Central memory CD8-positive, alpha-beta T cell (primary cell): ENCODE measurements around the gene KIAA1191.
"Not testable (repeated sequence)": the region's sequence is repeated elsewhere in the genome, so short reads cannot be mapped to it uniquely, and the experiment has no call there.

ENCODE experiments used
- ATAC-seq: fragments of 150-1000 bp; cut with Tn5 transposase; replicated peaks from 2 replicates; pipeline ENCODE4 v1.10.0; 2022; ENCODE audit warnings: mild to moderate bottlenecking, moderate FRiP score, moderate number of reproducible peaks; ENCODE audit not compliant: poor library complexity, severe bottlenecking; ENCODE audit errors: extremely low read depth
- DNase-seq, 2 donors: peaks; one replicate each; pipeline ENCODE4 v3.0.0; 2021; ENCODE audit warnings: low spot score in 2 of 2
- H3K27ac Mint-ChIP-seq: one replicate; pipeline ENCODE4 v1.8.0; 2022; ENCODE audit warnings: low read depth, mild to moderate bottlenecking, moderate library complexity, mixed read lengths
- H3K27me3 Mint-ChIP-seq: one replicate; pipeline ENCODE4 v1.8.0; 2022; ENCODE audit warnings: mixed read lengths
- H3K36me3 Mint-ChIP-seq: one replicate; pipeline ENCODE4 v1.8.0; 2022; ENCODE audit warnings: mild to moderate bottlenecking, moderate library complexity, mixed read lengths; ENCODE audit not compliant: insufficient read depth
- H3K4me1 Mint-ChIP-seq: one replicate; pipeline ENCODE4 v1.8.0; 2022; ENCODE audit warnings: mixed read lengths
- H3K4me3 Mint-ChIP-seq: one replicate; pipeline ENCODE4 v1.8.0; 2022; ENCODE audit warnings: mild to moderate bottlenecking, moderate library complexity, mixed read lengths
- H3K9me3 Mint-ChIP-seq: one replicate; pipeline ENCODE4 v1.8.0; 2022; ENCODE audit warnings: mixed read lengths

Gene KIAA1191

GRCh38 chr5:176342766-176343458 is 18.7 kb downstream of the KIAA1191 start:
- Mint-ChIP-seq H3K27me3 (no peaks in the 10 kb centered on the region), H3K4me1 (no peaks in the 10 kb centered on the region), H3K27ac (peak overlapping the region; percentile 5), H3K4me3 (no peak overlapping the region), H3K9me3 (no peaks in the 10 kb centered on the region), H3K36me3 (peaks cover 24% of the 10 kb centered on the region)
- ATAC-seq (no peak), DNase-seq (no peak)

GRCh38 chr5:176342158-176342483 is 19.4 kb downstream of the KIAA1191 start:
- Mint-ChIP-seq H3K36me3 (peaks cover 22% of the 10 kb centered on the region), H3K4me3 (no peak overlapping the region), H3K27ac (peak overlapping the region; percentile 5), H3K4me1 (no peaks in the 10 kb centered on the region), H3K27me3 (no peaks in the 10 kb centered on the region), H3K9me3 (no peaks in the 10 kb centered on the region)
- DNase-seq (no peak), ATAC-seq (no peak)

- H3K4me3 Mint-ChIP-seq = no peak overlapping the region
- ATAC-seq = no peak
- no peaks in the 10 kb centered on the region for H3K4me1 Mint-ChIP-seq
- H3K36me3 Mint-ChIP-seq = peaks cover 24% of the 10 kb centered on the region
- H3K9me3 Mint-ChIP-seq = no peaks in the 10 kb centered on the region
- no peaks in the 10 kb centered on the region for H3K27me3 Mint-ChIP-seq
- DNase-seq = no peak
- peak overlapping the region; percentile 66 for H3K27ac Mint-ChIP-seq
These were observed 20.0 kb downstream of the KIAA1191 start for GRCh38 chr5:176341325-176342157.

- Mint-ChIP-seq H3K9me3 (no peaks in the 10 kb centered on the region), H3K27ac (no peak overlapping the region), H3K4me1 (no peaks in the 10 kb centered on the region), H3K36me3 (peaks cover 13% of the 10 kb centered on the region), H3K4me3 (no peak overlapping the region), H3K27me3 (no peaks in the 10 kb centered on the region)
- ATAC-seq = no peak
- DNase-seq = no peak
These were observed 22.3 kb downstream of the KIAA1191 start for GRCh38 chr5:176339304-176339703.

GRCh38 chr5:176337913-176338312 is 23.7 kb downstream of the KIAA1191 start:
- H3K36me3 Mint-ChIP-seq = peaks cover 13% of the 10 kb centered on the region

GRCh38 chr5:176334031-176334770 is 27.4 kb downstream of the KIAA1191 start:
- peaks cover 10% of the 10 kb centered on the region for H3K36me3 Mint-ChIP-seq
- no peaks in the 10 kb centered on the region for H3K4me1 Mint-ChIP-seq
- H3K9me3 Mint-ChIP-seq = peaks cover 8% of the 10 kb centered on the region
- DNase-seq (no peak), ATAC-seq (no peak)
- no peak overlapping the region for H3K27ac Mint-ChIP-seq
- H3K27me3 Mint-ChIP-seq = no peaks in the 10 kb centered on the region
- no peak overlapping the region for H3K4me3 Mint-ChIP-seq

More at GRCh38 chr5:176337913-176338312, 23.7 kb downstream of the KIAA1191 start:
- no peak for ATAC-seq
- Mint-ChIP-seq H3K9me3 (peaks cover 8% of the 10 kb centered on the region), H3K4me3 (no peak overlapping the region), H3K4me1 (no peaks in the 10 kb centered on the region), H3K27me3 (no peaks in the 10 kb centered on the region), H3K27ac (no peak overlapping the region)
- no peak for DNase-seq

- Mint-ChIP-seq H3K27me3 (no peaks in the 10 kb centered on the region), H3K9me3 (no peaks in the 10 kb centered on the region), H3K4me1 (no peaks in the 10 kb centered on the region), H3K27ac (no peak overlapping the region), H3K4me3 (no peak overlapping the region), H3K36me3 (peaks cover 8% of the 10 kb centered on the region)
- DNase-seq (no peak), ATAC-seq (no peak)
These were observed 41.0 kb downstream of the KIAA1191 start for GRCh38 chr5:176320577-176320976.

- Mint-ChIP-seq H3K27me3 (no peaks in the 10 kb centered on the region), H3K27ac (no peak overlapping the region), H3K4me3 (no peak overlapping the region), H3K36me3 (peaks cover 8% of the 10 kb centered on the region), H3K4me1 (no peaks in the 10 kb centered on the region), H3K9me3 (no peaks in the 10 kb centered on the region)
- ATAC-seq = no peak
- no peak for DNase-seq
These were observed 41.6 kb downstream of the KIAA1191 start for GRCh38 chr5:176319827-176320554.

- Mint-ChIP-seq H3K27me3 (no peaks in the 10 kb centered on the region), H3K27ac (no peak overlapping the region), H3K9me3 (no peaks in the 10 kb centered on the region), H3K4me3 (no peak overlapping the region), H3K36me3 (peaks cover 8% of the 10 kb centered on the region), H3K4me1 (no peaks in the 10 kb centered on the region)
- DNase-seq (no peak), ATAC-seq (no peak)
These were observed 43.8 kb downstream of the KIAA1191 start for GRCh38 chr5:176317534-176318374.

GRCh38 chr5:176305356-176305755 is 56.2 kb downstream of the KIAA1191 start:
- not testable (repeated sequence) for H3K27me3 Mint-ChIP-seq, H3K27ac Mint-ChIP-seq, ATAC-seq, H3K36me3 Mint-ChIP-seq, H3K4me3 Mint-ChIP-seq, DNase-seq, H3K4me1 Mint-ChIP-seq, H3K9me3 Mint-ChIP-seq
